ENCODE data around the gene C12orf57. TPM values are rescaled to one million over a fixed set of nuclear protein-coding genes. Genes with fewer than 3 reads are reported as not detected.

The C12orf57 gene
- total and polyA plus RNA-seq, 9 of the 15 experiments (the other 6 are each of a cell fraction or from before 2014, with no cell fraction given) = 26.7 to 191 (median 107) TPM

DNA sequence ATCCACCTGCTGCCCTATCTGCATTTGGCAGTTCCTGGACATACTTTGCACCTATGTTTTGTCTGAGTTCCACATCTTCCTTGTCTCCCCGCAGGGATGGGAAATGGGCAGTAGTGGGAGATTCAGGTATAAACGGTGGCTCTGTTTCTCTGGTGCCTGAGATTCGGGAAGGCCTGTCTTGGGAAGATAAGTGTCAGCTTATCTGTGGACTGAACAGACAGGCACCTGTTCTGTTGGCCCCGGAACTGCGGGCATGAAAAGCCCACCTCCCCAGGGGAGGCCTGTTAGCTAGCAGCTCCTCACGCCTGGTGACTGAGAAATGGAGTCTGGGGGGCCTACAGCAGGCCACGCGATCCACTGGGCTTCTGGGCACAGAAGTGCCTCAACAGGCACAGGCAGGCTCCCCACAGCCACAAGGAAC, 20.8 kb downstream of the C12orf57 start (continued):
- TF ChIP-seq ZNF780A (CRISPR knock-in tag; IDR thresholded peaks at IDR 0.05) (no peak), ZBTB8A (IDR thresholded peaks at IDR 0.05; ENCODE audit: partially characterized antibody) (no peak), POLR2G (IDR thresholded peaks at IDR 0.05; ENCODE audit: low read depth, low read length) (peak; percentile 61; the same call in 1 of the 2 replicates), POLR2AphosphoS5 (IDR thresholded peaks at IDR 0.05; ENCODE audit: control insufficient read depth, insufficient read depth, low read depth, low read length) (peak; percentile 62)
- TF ChIP-seq, protein P1, sequence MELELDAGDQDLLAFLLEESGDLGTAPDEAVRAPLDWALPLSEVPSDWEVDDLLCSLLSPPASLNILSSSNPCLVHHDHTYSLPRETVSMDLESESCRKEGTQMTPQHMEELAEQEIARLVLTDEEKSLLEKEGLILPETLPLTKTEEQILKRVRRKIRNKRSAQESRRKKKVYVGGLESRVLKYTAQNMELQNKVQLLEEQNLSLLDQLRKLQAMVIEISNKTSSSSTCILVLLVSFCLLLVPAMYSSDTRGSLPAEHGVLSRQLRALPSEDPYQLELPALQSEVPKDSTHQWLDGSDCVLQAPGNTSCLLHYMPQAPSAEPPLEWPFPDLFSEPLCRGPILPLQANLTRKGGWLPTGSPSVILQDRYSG (tag; conservative IDR thresholded peaks at IDR 0.05; ENCODE audit: low read depth) = 0 out of 2 replicates have a peak, but pooled peaks have one; percentile 20

- Histone ChIP-seq H3K27ac (ENCODE audit: extremely low read depth, low read depth, low read length) (peak overlapping the region; percentile 83), H3K4me1 (replicated peaks in 1 of 2; ENCODE audit: control insufficient read depth in 2 of 2, insufficient read depth in 2 of 2, low read length in 2 of 2) (peaks cover 57 to 72% of the 10 kb centered on the region in 2 experiments), H3K4me3 (no peak overlapping the region), H3K4me2 (ENCODE audit: insufficient read depth, low read length) (peak overlapping the region; percentile 56; the same call in 1 of the 2 replicates), H3K9ac (ENCODE audit: insufficient read depth in 1 of 2, low read depth in 2 of 2, low read length in 2 of 2) (peak overlapping the region; percentile 58 to 85), H3K79me2 (ENCODE audit: control insufficient read depth, insufficient read depth, low read length) (peaks cover 43% of the 10 kb centered on the region), H3K9me1 (ENCODE audit: control insufficient read depth, insufficient read depth, low read length) (no peaks in the 10 kb centered on the region), H4K20me1 (replicated peaks; ENCODE audit: control insufficient read depth, insufficient read depth, low read length) (no peaks in the 10 kb centered on the region), H3K27me3 (ENCODE audit: control insufficient read depth in 2 of 2, insufficient read depth in 2 of 2, low read length in 2 of 2) (no peaks in the 10 kb centered on the region), H2AFZ (ENCODE audit: low read depth, low read length) (no peak overlapping the region), H3K9me3 (replicated peaks; ENCODE audit: control insufficient read depth, insufficient read depth, low read depth, low read length) (no peaks in the 10 kb centered on the region), H3K36me3 (ENCODE audit: control insufficient read depth, insufficient read depth, low read length) (peaks cover 49% of the 10 kb centered on the region)
- FAIRE-seq = peak; percentile 84
- ChIA-PET CTCF (ENCODE audit: low intra/inter-chr PET ratio) (interaction anchor here (0.7 to 2.1 kb wide), 7 partner anchors 19 to 97 kb away, joined by 3 to 12 read pairs (median 3); partner anchors contain the start of genes C12orf57 and LPCAT3), POLR2A (interaction anchor here (0.8 to 2.0 kb wide), 14 partner anchors 9 to 175 kb away, joined by 3 to 24 read pairs (median 4); partner anchors contain the start of genes C12orf57, RNU7-1 and TPI1)
- DNase-seq (ENCODE audit: extremely low read depth in 1 of 4, low spot score in 3 of 4) = peak; percentile 52 to 91 (median 67)
- BruUV-seq (replicated peaks) = no TSS peak
- intact Hi-C loops (cut with micrococcal nuclease) (loop anchor here (1.0 to 10.0 kb wide), 2 partner anchors 21 to 220 kb away; partner anchors contain the start of genes C12orf57 and PEX5), in situ Hi-C loops (cut with MboI) (no loop called here)
- peak; percentile 76 for ATAC-seq
- 3% methylated on average over 10 of the region's 12 CpGs for WGBS (ENCODE audit: insufficient coverage, low coverage, missing lambda C conversion rate)
- TF ChIP-seq, protein P1 (tag; conservative IDR thresholded peaks at IDR 0.05; ENCODE audit: low read depth) = no peak
- TF ChIP-seq ZNF282 (CRISPR knock-in tag; IDR thresholded peaks at IDR 0.05) (no peak), SMARCA4 (IDR thresholded peaks at IDR 0.05) (no peak), ZNF780A (CRISPR knock-in tag; IDR thresholded peaks at IDR 0.05) (no peak), ZBTB43 (CRISPR knock-in tag; IDR thresholded peaks at IDR 0.05) (no peak), PHTF2 (CRISPR knock-in tag; IDR thresholded peaks at IDR 0.05) (no peak), CBX2 (IDR thresholded peaks at IDR 0.05; ENCODE audit: insufficient read depth, low read length, poor library complexity, severe bottlenecking) (no peak), ZNF764 (CRISPR knock-in tag; IDR thresholded peaks at IDR 0.05; ENCODE audit: low read depth) (no peak), BCL6 (CRISPR knock-in tag; IDR thresholded peaks at IDR 0.05) (no peak), POLR2G (IDR thresholded peaks at IDR 0.05; ENCODE audit: low read depth, low read length) (peak; percentile 51), TARDBP (IDR thresholded peaks at IDR 0.05) (no peak; the same call in 1 of the 2 replicates), BDP1 (IDR thresholded peaks at IDR 0.05; ENCODE audit: insufficient read depth, insufficient read length) (no peak), ZSCAN29 (IDR thresholded peaks at IDR 0.05) (no peak), NFE2 (IDR thresholded peaks at IDR 0.05; ENCODE audit: low read depth) (no peak; the same call in 1 of the 2 replicates), MTF1 (CRISPR knock-in tag; IDR thresholded peaks at IDR 0.05; ENCODE audit: borderline replicate concordance) (no peak), L3MBTL2 (IDR thresholded peaks at IDR 0.05) (peak; percentile 91)
Observed at GRCh38 chr12:6965026-6965661, 21.3 kb downstream of the C12orf57 start.
